ENCODE results near the gene REC8. TPM values are rescaled to one million over a fixed set of nuclear protein-coding genes. Genes with fewer than 3 reads are reported as not detected.

REC8 gene
- total RNA-seq, 1 experiment from 2014 or later: 9.8 TPM

DNA sequence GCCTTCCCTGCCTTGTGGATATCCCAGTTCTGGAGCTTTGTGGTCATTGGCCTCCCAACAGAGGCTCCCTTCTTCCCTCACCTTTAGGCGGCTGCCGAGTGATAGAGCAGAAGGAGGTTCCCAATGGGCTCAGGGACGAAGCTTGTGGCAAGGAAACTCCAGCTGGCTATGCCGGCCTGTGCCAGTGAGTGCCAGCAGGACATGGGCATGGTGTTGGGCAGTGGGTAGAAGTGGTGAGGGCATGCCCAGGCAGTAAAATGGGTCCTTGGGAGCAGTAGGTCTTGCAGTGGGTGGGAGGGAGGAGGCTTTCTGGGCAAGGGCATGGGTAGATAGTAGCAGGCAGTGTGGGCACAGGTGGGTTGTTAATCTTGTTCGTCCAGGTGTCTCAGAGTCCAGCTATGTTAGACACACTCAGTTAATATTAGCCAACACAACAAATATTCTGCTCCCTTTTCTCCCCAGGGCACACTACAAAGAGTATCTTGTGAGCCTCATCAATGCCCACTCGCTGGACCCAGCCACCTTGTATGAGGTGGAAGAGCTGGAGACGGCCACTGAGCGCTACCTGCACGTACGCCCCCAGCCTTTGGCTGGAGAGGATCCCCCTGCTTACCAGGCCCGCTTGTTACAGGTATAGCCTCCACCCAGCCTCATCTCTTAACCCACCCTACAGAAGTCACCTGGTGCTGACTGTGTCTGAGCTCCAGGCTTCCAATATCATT is 11.9 kb upstream of the REC8 start:
- H3K27ac ChIP-seq (ENCODE audit: low read length): no peak overlapping the region
- intact Hi-C loops (cut with micrococcal nuclease; ENCODE audit: unreplicated experiment): no loop called here

GRCh38 chr14:24160499-24160849 is 11.4 kb upstream of the REC8 start:
- Histone ChIP-seq H3K9me3 (ENCODE audit: control insufficient read depth, insufficient read depth, low read depth, low read length) (no peaks in the 10 kb centered on the region), H3K27me3 (ENCODE audit: control insufficient read depth, insufficient read depth, low read length) (no peaks in the 10 kb centered on the region), H3K4me3 (ENCODE audit: low read depth in 2 of 2, low read length in 2 of 2) (no peak overlapping the region), H3K27ac (ENCODE audit: low read length) (no peak overlapping the region), H3K4me1 (ENCODE audit: control insufficient read depth, insufficient read depth, low read length) (peaks cover 4% of the 10 kb centered on the region), H3K36me3 (ENCODE audit: control insufficient read depth, insufficient read depth, low read length) (no peaks in the 10 kb centered on the region; the same call in 1 of the 2 replicates)
- POLR2A ChIA-PET: no interaction called here
- BruUV-seq (replicated peaks): no TSS peak
- TF ChIP-seq TCF7L2 (IDR thresholded peaks at IDR 0.05; ENCODE audit: low read depth, low read length): no peak
- no peak for TF ChIP-seq POLR2AphosphoS5 (IDR thresholded peaks at IDR 0.05; ENCODE audit: low read depth, low read length)
- TF ChIP-seq SIN3A (IDR thresholded peaks at IDR 0.05; ENCODE audit: borderline replicate concordance, insufficient read depth, low read depth, low read length): no peak
- TF ChIP-seq CTCF (IDR thresholded peaks at IDR 0.05): no peak
- TF ChIP-seq, protein P1, sequence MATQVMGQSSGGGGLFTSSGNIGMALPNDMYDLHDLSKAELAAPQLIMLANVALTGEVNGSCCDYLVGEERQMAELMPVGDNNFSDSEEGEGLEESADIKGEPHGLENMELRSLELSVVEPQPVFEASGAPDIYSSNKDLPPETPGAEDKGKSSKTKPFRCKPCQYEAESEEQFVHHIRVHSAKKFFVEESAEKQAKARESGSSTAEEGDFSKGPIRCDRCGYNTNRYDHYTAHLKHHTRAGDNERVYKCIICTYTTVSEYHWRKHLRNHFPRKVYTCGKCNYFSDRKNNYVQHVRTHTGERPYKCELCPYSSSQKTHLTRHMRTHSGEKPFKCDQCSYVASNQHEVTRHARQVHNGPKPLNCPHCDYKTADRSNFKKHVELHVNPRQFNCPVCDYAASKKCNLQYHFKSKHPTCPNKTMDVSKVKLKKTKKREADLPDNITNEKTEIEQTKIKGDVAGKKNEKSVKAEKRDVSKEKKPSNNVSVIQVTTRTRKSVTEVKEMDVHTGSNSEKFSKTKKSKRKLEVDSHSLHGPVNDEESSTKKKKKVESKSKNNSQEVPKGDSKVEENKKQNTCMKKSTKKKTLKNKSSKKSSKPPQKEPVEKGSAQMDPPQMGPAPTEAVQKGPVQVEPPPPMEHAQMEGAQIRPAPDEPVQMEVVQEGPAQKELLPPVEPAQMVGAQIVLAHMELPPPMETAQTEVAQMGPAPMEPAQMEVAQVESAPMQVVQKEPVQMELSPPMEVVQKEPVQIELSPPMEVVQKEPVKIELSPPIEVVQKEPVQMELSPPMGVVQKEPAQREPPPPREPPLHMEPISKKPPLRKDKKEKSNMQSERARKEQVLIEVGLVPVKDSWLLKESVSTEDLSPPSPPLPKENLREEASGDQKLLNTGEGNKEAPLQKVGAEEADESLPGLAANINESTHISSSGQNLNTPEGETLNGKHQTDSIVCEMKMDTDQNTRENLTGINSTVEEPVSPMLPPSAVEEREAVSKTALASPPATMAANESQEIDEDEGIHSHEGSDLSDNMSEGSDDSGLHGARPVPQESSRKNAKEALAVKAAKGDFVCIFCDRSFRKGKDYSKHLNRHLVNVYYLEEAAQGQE (IDR thresholded peaks at IDR 0.05; ENCODE audit: insufficient read depth in 1 of 2, low read depth in 2 of 2, low read length in 1 of 2): no peak
- no peak for DNase-seq (ENCODE audit: low read depth, low spot score)
- in situ Hi-C loops (cut with HindIII; ENCODE audit: low pct_unique_long_range_greater_than_20kb, low sequenced_read_pairs): no loop called here
- intact Hi-C loops (cut with micrococcal nuclease; ENCODE audit: unreplicated experiment): no loop called here
- CTCF ChIA-PET: interaction anchor here (1.1 to 1.2 kb wide), 2 partner anchors 25 to 102 kb away, joined by 3 to 5 read pairs; partner anchors contain the start of gene PSME1
- ATAC-seq: peak; percentile 37

More for the DNA sequence above, 11.9 kb upstream of the REC8 start:
- Histone ChIP-seq H3K4me3 (ENCODE audit: low read depth in 2 of 2, low read length in 2 of 2) (no peak overlapping the region), H3K9me3 (ENCODE audit: control insufficient read depth, insufficient read depth, low read depth, low read length) (no peaks in the 10 kb centered on the region), H3K4me1 (ENCODE audit: control insufficient read depth, insufficient read depth, low read length) (peaks cover 4% of the 10 kb centered on the region), H3K27me3 (ENCODE audit: control insufficient read depth, insufficient read depth, low read length) (no peaks in the 10 kb centered on the region), H3K36me3 (ENCODE audit: control insufficient read depth, insufficient read depth, low read length) (no peaks in the 10 kb centered on the region; the same call in none of the 2 replicates)
- no peak for ATAC-seq
- CTCF ChIA-PET: interaction anchor here (0.6 kb wide), 1 partner anchor 1683 kb away, joined by 6 read pairs; no protein-coding TSS in a partner anchor
- BruUV-seq (replicated peaks): no TSS peak
- no peak for DNase-seq (ENCODE audit: low read depth, low spot score)
- TF ChIP-seq, protein P1 (IDR thresholded peaks at IDR 0.05; ENCODE audit: insufficient read depth in 1 of 2, low read depth in 2 of 2, low read length in 1 of 2): no peak
- TF ChIP-seq POLR2AphosphoS5 (IDR thresholded peaks at IDR 0.05; ENCODE audit: low read depth, low read length): no peak
- no peak for TF ChIP-seq SIN3A (IDR thresholded peaks at IDR 0.05; ENCODE audit: borderline replicate concordance, insufficient read depth, low read depth, low read length)
- no peak for TF ChIP-seq TCF7L2 (IDR thresholded peaks at IDR 0.05; ENCODE audit: low read depth, low read length)
- no peak for TF ChIP-seq CTCF (IDR thresholded peaks at IDR 0.05)
- in situ Hi-C loops (cut with HindIII; ENCODE audit: low pct_unique_long_range_greater_than_20kb, low sequenced_read_pairs): no loop called here
- POLR2A ChIA-PET: no interaction called here
